Vagina (tissue), 2 donors: ENCODE measurements around the gene PTPRD. TPM values are rescaled to one million over a fixed set of nuclear protein-coding genes. Genes with fewer than 3 reads are reported as not detected.

ENCODE experiments used
- DNase-seq, 2 donors: peaks; one replicate each; pipeline ENCODE4 v3.0.0-alpha.2; 2017; ENCODE audit errors: extremely low spot score in 2 of 2
- H3K27ac ChIP-seq: fragments of 200-600 bp; sonication (generic); one replicate; pipeline ENCODE4 v1.5.1; 2019
- H3K27me3 ChIP-seq: fragments of 200-600 bp; sonication (generic); one replicate; pipeline ENCODE4 v1.5.1; 2019
- H3K36me3 ChIP-seq, 2 donors: fragments of 200-600 bp; sonication (generic); one replicate each; pipeline ENCODE4 v1.5.1; 2017 to 2019
- H3K4me1 ChIP-seq: fragments of 200-600 bp; sonication (generic); one replicate; pipeline ENCODE4 v1.5.1; 2019
- H3K4me3 ChIP-seq, 2 donors: fragments of 200-600 bp; sonication (generic); 1 replicate in 1 of 2; 2 replicates in 1 of 2; pipeline ENCODE4 v1.5.1; 2016 to 2019
- H3K9me3 ChIP-seq: fragments of 200-600 bp; sonication (generic); one replicate; pipeline ENCODE4 v1.5.1; 2019
- CTCF ChIP-seq, 3 experiments: fragments of 450-650 bp in 2 of 3; fragments of 200-600 bp in 1 of 3; sonication (generic) in 1 of 3; IDR thresholded peaks; one replicate each; pipeline ENCODE4 v1.5.1; 2017 to 2019; ENCODE audit warnings: antibody characterized with exemption in 3 of 3, mild to moderate bottlenecking in 2 of 3, moderate library complexity in 2 of 3
- POLR2A ChIP-seq, 2 donors: fragments of 450-650 bp; IDR thresholded peaks; one replicate each; pipeline ENCODE4 v1.6.1; 2017; ENCODE audit warnings: antibody characterized with exemption in 2 of 2, mild to moderate bottlenecking in 2 of 2, moderate library complexity in 2 of 2
- POLR2AphosphoS5 ChIP-seq, 2 donors: sonication (generic); formaldehyde crosslinking; IDR thresholded peaks; one replicate each; pipeline ENCODE4 v1.9.0; 2017; ENCODE audit warnings: antibody characterized with exemption in 2 of 2, mild to moderate bottlenecking in 2 of 2, low read depth in 1 of 2; ENCODE audit not compliant: insufficient read depth in 1 of 2
- intact Hi-C: fragments of 100-400 bp; cut with DNase I; formaldehyde crosslinking; loops from one replicate; pipeline ENCODE4 v1.15.1; 2023
- total RNA-seq: library from RNA; depleted of rRNA; stranded (reverse); fragments of >200 nt; gene quantifications from one replicate; pipeline ENCODE4 v1.2.3, GENCODE V29; 2016

Gene PTPRD
- total RNA-seq, 1 donor from 2014 or later, result 10.3 TPM

DNA sequence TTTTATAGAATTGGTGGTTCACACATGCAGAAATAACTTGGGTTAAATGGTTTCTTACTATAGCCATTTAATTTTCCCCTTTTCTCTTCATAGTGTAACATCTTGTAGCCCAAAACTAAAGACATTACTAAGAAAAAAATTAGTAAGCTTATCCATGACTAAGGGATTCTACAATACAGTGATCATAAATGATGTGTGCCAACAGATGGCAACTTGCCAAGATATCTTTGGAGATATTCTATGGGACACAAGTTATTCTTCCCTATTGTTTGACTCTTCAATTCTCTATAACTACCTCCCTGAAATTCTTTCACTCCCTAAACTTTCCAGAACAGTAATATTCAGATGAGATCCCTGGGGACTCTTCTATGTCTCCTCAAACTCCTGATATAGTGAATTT is 580.6 kb downstream of the PTPRD start:
- no peak for DNase-seq
- H3K4me3 ChIP-seq, result no peak overlapping the region
- no peaks in the 10 kb centered on the region for H3K27me3 ChIP-seq
- TF ChIP-seq POLR2A (IDR thresholded peaks at IDR 0.05) (no peak), POLR2AphosphoS5 (IDR thresholded peaks at IDR 0.05; ENCODE audit: insufficient read depth in 1 of 2, low read depth in 1 of 2) (no peak), CTCF (IDR thresholded peaks at IDR 0.05) (no peak)
- H3K27ac ChIP-seq, result no peak overlapping the region
- no peaks in the 10 kb centered on the region for H3K4me1 ChIP-seq
- intact Hi-C loops, result no loop called here
- H3K9me3 ChIP-seq, result no peaks in the 10 kb centered on the region
- no peaks in the 10 kb centered on the region for H3K36me3 ChIP-seq

GRCh38 chr9:10026443-10026984 is 586.3 kb downstream of the PTPRD start:
- Histone ChIP-seq H3K27me3 (no peaks in the 10 kb centered on the region), H3K4me3 (no peak overlapping the region), H3K4me1 (no peaks in the 10 kb centered on the region), H3K27ac (no peak overlapping the region), H3K9me3 (no peaks in the 10 kb centered on the region), H3K36me3 (no peaks in the 10 kb centered on the region)
- no peak for TF ChIP-seq CTCF (IDR thresholded peaks at IDR 0.05)
- intact Hi-C loops, result no loop called here
- no peak for DNase-seq

DNA sequence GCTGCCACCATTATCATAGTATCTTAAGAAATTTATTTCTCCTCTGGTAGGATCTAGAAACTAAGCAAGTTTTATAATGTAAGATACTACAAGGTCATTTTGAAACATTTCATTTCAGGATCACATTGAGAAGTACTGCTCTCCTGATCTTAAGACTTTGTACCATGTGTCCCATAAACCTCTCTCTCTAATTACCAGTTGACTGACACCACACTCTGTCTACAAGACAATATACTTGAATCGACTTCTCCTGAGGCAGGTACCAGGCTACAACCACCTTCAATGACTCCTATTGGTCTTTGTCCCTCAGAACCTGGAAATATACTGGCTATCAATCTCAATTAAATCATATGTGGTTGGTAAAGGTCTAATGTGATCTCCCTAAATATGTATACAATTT is 597.0 kb downstream of the PTPRD start:
- Histone ChIP-seq H3K4me1 (no peaks in the 10 kb centered on the region), H3K27ac (no peak overlapping the region), H3K36me3 (no peaks in the 10 kb centered on the region), H3K4me3 (no peak overlapping the region), H3K9me3 (no peaks in the 10 kb centered on the region), H3K27me3 (no peaks in the 10 kb centered on the region)
- intact Hi-C loops, result no loop called here
- TF ChIP-seq POLR2AphosphoS5 (IDR thresholded peaks at IDR 0.05; ENCODE audit: insufficient read depth in 1 of 2, low read depth in 1 of 2) (no peak), POLR2A (IDR thresholded peaks at IDR 0.05) (no peak), CTCF (IDR thresholded peaks at IDR 0.05) (no peak)
- no peak for DNase-seq

- Histone ChIP-seq H3K27me3 (no peaks in the 10 kb centered on the region), H3K36me3 (no peaks in the 10 kb centered on the region), H3K27ac (no peak overlapping the region), H3K4me1 (no peaks in the 10 kb centered on the region), H3K4me3 (no peak overlapping the region), H3K9me3 (no peaks in the 10 kb centered on the region)
- no peak for TF ChIP-seq CTCF (IDR thresholded peaks at IDR 0.05)
- TF ChIP-seq POLR2A (IDR thresholded peaks at IDR 0.05), result no peak
- TF ChIP-seq POLR2AphosphoS5 (IDR thresholded peaks at IDR 0.05; ENCODE audit: insufficient read depth in 1 of 2, low read depth in 1 of 2), result no peak
- no peak for DNase-seq
- intact Hi-C loops, result no loop called here
Measured at GRCh38 chr9:10014889-10015288, 597.9 kb downstream of the PTPRD start.

DNA sequence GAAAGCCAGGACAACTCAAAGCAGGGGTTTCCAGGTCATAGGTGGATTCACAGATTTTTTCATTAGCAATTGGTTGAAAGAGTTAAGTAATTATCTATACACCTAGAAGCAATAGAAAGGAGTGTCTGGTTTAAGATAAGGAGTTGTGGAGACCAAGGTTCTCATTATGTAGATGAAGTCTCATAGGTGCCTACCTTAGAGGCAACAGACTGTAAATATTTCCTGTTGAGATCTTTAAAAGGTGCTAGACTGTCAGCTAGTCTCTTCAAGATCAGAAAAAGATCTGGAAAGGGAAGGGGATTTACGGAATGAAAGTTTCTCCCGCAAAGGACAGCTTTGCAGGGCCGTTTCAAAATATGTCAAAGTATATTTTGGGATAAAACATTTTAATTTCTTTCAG is 603.4 kb downstream of the PTPRD start:
- no peak for TF ChIP-seq CTCF (IDR thresholded peaks at IDR 0.05)
- no peak for TF ChIP-seq POLR2A (IDR thresholded peaks at IDR 0.05)
- no peak for TF ChIP-seq POLR2AphosphoS5 (IDR thresholded peaks at IDR 0.05; ENCODE audit: insufficient read depth in 1 of 2, low read depth in 1 of 2)
- no peak for DNase-seq
- H3K4me1 ChIP-seq, result no peaks in the 10 kb centered on the region
- intact Hi-C loops, result no loop called here
- H3K9me3 ChIP-seq, result no peaks in the 10 kb centered on the region
- no peak overlapping the region for H3K27ac ChIP-seq
- H3K27me3 ChIP-seq, result no peaks in the 10 kb centered on the region
- H3K4me3 ChIP-seq, result no peak overlapping the region
- H3K36me3 ChIP-seq, result no peaks in the 10 kb centered on the region
